NCI-H1105 (cell line): ENCODE measurements around the gene GASK1A.

Source experiments
- DNase-seq: peaks from one replicate; lab custom pipeline; 2025; lab: John Stamatoyannopoulos, UW

GASK1A gene

GRCh38 chr3:43013743-43014155 lies 34.6 kb downstream of the GASK1A start:
- no peak for DNase-seq

- no peak for DNase-seq
Measured at GRCh38 chr3:43014241-43014640, 35.1 kb downstream of the GASK1A start.

GRCh38 chr3:43014956-43015355 lies 35.8 kb downstream of the GASK1A start:
- no peak for DNase-seq

- no peak for DNase-seq
Measured at GRCh38 chr3:43015572-43015971, 36.5 kb downstream of the GASK1A start.

- DNase-seq, result no peak
Measured at GRCh38 chr3:43015991-43016865, 37.1 kb downstream of the GASK1A start.

GRCh38 chr3:43017004-43017403 lies 37.9 kb downstream of the GASK1A start:
- no peak for DNase-seq

- DNase-seq, result no peak
Measured at GRCh38 chr3:43017593-43018195, 38.6 kb downstream of the GASK1A start.

- no peak for DNase-seq
Measured at GRCh38 chr3:43018246-43018645, 39.1 kb downstream of the GASK1A start.

GRCh38 chr3:43019006-43019809 lies 40.1 kb downstream of the GASK1A start:
- no peak for DNase-seq

GRCh38 chr3:43019826-43020225 lies 40.7 kb downstream of the GASK1A start:
- DNase-seq, result no peak

- no peak for DNase-seq
Measured at GRCh38 chr3:43021186-43021585, 42.1 kb downstream of the GASK1A start.

GRCh38 chr3:43022121-43022520 lies 43.0 kb downstream of the GASK1A start:
- no peak for DNase-seq

- DNase-seq, result no peak
Measured at GRCh38 chr3:43023066-43023465, 44.0 kb downstream of the GASK1A start.

GRCh38 chr3:43023746-43024145 lies 44.6 kb downstream of the GASK1A start:
- DNase-seq, result no peak

- DNase-seq, result no peak
Measured at GRCh38 chr3:43024181-43024885, 45.2 kb downstream of the GASK1A start.

- no peak for DNase-seq
Measured at GRCh38 chr3:43025423-43025822, 46.3 kb downstream of the GASK1A start.

- DNase-seq, result no peak
Measured at GRCh38 chr3:43028001-43028400, 48.9 kb downstream of the GASK1A start.

- no peak for DNase-seq
Measured at GRCh38 chr3:43028678-43029490, 49.8 kb downstream of the GASK1A start.

GRCh38 chr3:43030162-43030935 lies 51.2 kb downstream of the GASK1A start:
- no peak for DNase-seq

GRCh38 chr3:43031485-43031884 lies 52.4 kb downstream of the GASK1A start:
- no peak for DNase-seq
